SK-N-SH (cell line): Measurements from ENCODE around the gene OTOG. TPM values are rescaled to one million over a fixed set of nuclear protein-coding genes. Genes with fewer than 3 reads are reported as not detected.

Source experiments
- CTCF ChIA-PET: fragments of 300-600, 350-600 bp; formaldehyde crosslinking; extraction: SDS; loops from one replicate; lab custom pipeline; 2021; lab: Yijun Ruan, JAX
- POLR2A ChIA-PET: fragments of 350-600 bp; sonication (Branson Sonifier 250); formaldehyde crosslinking; extraction: SDS; loops from one replicate; lab custom pipeline; 2020; ENCODE audit warnings: antibody characterized with exemption, inconsistent platforms; lab: Yijun Ruan, JAX
- DNase-seq: peaks from one replicate; pipeline ENCODE4 v3.0.0; 2012
- H2AFZ ChIP-seq: fragments of 200-600 bp; sonication (generic); 2 replicates; pipeline ENCODE4 v1.8.1; 2016; ENCODE audit warnings: antibody characterized with exemption, mild to moderate bottlenecking, low read depth
- H3F3A ChIP-seq: fragments of 200-600 bp; sonication (generic); replicated peaks from 2 replicates; pipeline ENCODE3; 2016; ENCODE audit warnings: antibody characterized with exemption, mild to moderate bottlenecking; ENCODE audit not compliant: insufficient read depth
- H3K27ac ChIP-seq, 2 experiments: fragments of 200-500 bp in 1 of 2; fragments of 200-600 bp in 1 of 2; sonication (Bioruptor generic) in 1 of 2; sonication (generic), shearing (Covaris generic) in 1 of 2; 2 replicates each; pipeline versions ENCODE4 v1.5.1 to v1.6.1; 2014 to 2016; ENCODE audit warnings: low read depth in 2 of 2, inconsistent platforms in 1 of 2, low read length in 1 of 2, mild to moderate bottlenecking in 1 of 2, mixed read lengths in 1 of 2
- H3K27me3 ChIP-seq: fragments of 200-600 bp; sonication (generic), shearing (Covaris generic); 2 replicates; pipeline ENCODE4 v1.6.1; 2016; ENCODE audit warnings: mixed run types; ENCODE audit not compliant: insufficient read depth
- H3K36me3 ChIP-seq, 2 experiments: fragments of 200-500 bp in 1 of 2; fragments of 200-600 bp in 1 of 2; sonication (Bioruptor generic) in 1 of 2; sonication (generic) in 1 of 2; replicated peaks in 1 of 2; 2 replicates each; pipeline versions ENCODE3 to v1.5.1; 2014 to 2016; ENCODE audit warnings: low read length in 1 of 2, mild to moderate bottlenecking in 1 of 2; ENCODE audit not compliant: insufficient read depth in 2 of 2, control insufficient read depth in 1 of 2
- H3K4me1 ChIP-seq, 2 experiments: fragments of 200-500 bp in 1 of 2; fragments of 200-600 bp in 1 of 2; sonication (Bioruptor generic) in 1 of 2; sonication (generic), shearing (Covaris generic) in 1 of 2; 2 replicates each; pipeline versions ENCODE4 v1.5.1 to v1.6.1; 2014 to 2016; ENCODE audit warnings: low read depth in 1 of 2, low read length in 1 of 2, mixed run types in 1 of 2; ENCODE audit not compliant: insufficient read depth in 2 of 2, control insufficient read depth in 1 of 2
- H3K4me2 ChIP-seq: fragments of 200-600 bp; sonication (generic), shearing (Covaris generic); 2 replicates; pipeline ENCODE4 v1.6.1; 2017; ENCODE audit warnings: mixed run types
- H3K4me3 ChIP-seq, 2 experiments: fragments of 200-500 bp in 1 of 2; fragments of 200-600 bp in 1 of 2; sonication (Bioruptor generic) in 1 of 2; sonication (generic), shearing (Covaris generic) in 1 of 2; 2 replicates each; pipeline versions ENCODE4 v1.5.1 to v1.8.1; 2014 to 2016; ENCODE audit warnings: low read depth in 2 of 2, inconsistent platforms in 1 of 2, low read length in 1 of 2, mild to moderate bottlenecking in 1 of 2, mixed read lengths in 1 of 2, moderate library complexity in 1 of 2
- H3K79me2 ChIP-seq: fragments of 200-600 bp; sonication (generic); 2 replicates; pipeline ENCODE4 v1.8.1; 2017; ENCODE audit warnings: mild to moderate bottlenecking; ENCODE audit not compliant: insufficient read depth
- H3K9ac ChIP-seq: fragments of 200-600 bp; sonication (generic); 2 replicates; pipeline ENCODE4 v1.6.1; 2017; ENCODE audit warnings: mixed run types
- H3K9me2 ChIP-seq: fragments of 200-600 bp; sonication (generic); 2 replicates; pipeline ENCODE4 v1.6.1; 2017; ENCODE audit warnings: mixed run types
- H3K9me3 ChIP-seq: fragments of 200-600 bp; sonication (generic); 2 replicates; pipeline ENCODE4 v1.6.1; 2017; ENCODE audit warnings: mixed run types, mild to moderate bottlenecking, moderate library complexity
- H4K20me1 ChIP-seq: fragments of 200-600 bp; sonication (generic); 2 replicates; pipeline ENCODE4 v1.6.1; 2017; ENCODE audit warnings: mild to moderate bottlenecking, mixed run types; ENCODE audit not compliant: insufficient read depth
- CHD2 ChIP-seq: fragments of 150-350 bp; IDR thresholded peaks from 2 replicates; pipeline ENCODE4 v1.6.1; 2018; ENCODE audit warnings: low read length; ENCODE audit not compliant: partially characterized antibody
- CTCF ChIP-seq: fragments of 200-600 bp; sonication (generic); IDR thresholded peaks from 2 replicates; pipeline ENCODE4 v1.6.1; 2017; ENCODE audit warnings: antibody characterized with exemption, mild to moderate bottlenecking, moderate library complexity
- ELF1 ChIP-seq: IDR thresholded peaks from 2 replicates; pipeline ENCODE4 v1.4.0; 2012
- FOXJ3 ChIP-seq: sonication (generic); formaldehyde crosslinking; IDR thresholded peaks from 2 replicates; pipeline ENCODE4 v1.5.1; 2020; ENCODE audit warnings: mild to moderate bottlenecking, missing genetic modification reagents
- FOXM1 ChIP-seq: IDR thresholded peaks from 2 replicates; pipeline ENCODE4 v1.4.0; 2012; ENCODE audit warnings: low read depth, mild to moderate bottlenecking
- GATA2 ChIP-seq: sonication (generic); formaldehyde crosslinking; IDR thresholded peaks from 2 replicates; pipeline ENCODE4 v1.5.0; 2020; ENCODE audit warnings: mild to moderate bottlenecking, missing genetic modification reagents
- IRF3 ChIP-seq: fragments of 150-350 bp; IDR thresholded peaks from 2 replicates; pipeline ENCODE4 v1.6.1; 2016; ENCODE audit warnings: mild to moderate bottlenecking, low read depth, low read length
- JUND ChIP-seq: IDR thresholded peaks from 2 replicates; pipeline ENCODE4 v1.4.0; 2012
- MAX ChIP-seq: IDR thresholded peaks from 2 replicates; pipeline ENCODE4 v1.4.0; 2012; ENCODE audit warnings: low read depth
- MEF2A ChIP-seq: IDR thresholded peaks from 2 replicates; pipeline ENCODE4 v1.4.0; 2012; ENCODE audit warnings: low read depth, borderline replicate concordance
- PBX3 ChIP-seq: IDR thresholded peaks from 2 replicates; pipeline ENCODE4; 2012
- RAD21 ChIP-seq: IDR thresholded peaks from 2 replicates; pipeline ENCODE4 v1.6.1; 2012; ENCODE audit warnings: mild to moderate bottlenecking, low read length
- RCOR1 ChIP-seq: fragments of 150-350 bp; IDR thresholded peaks from 2 replicates; pipeline ENCODE4 v1.6.1; 2017; ENCODE audit warnings: antibody characterized with exemption, low read length
- SIN3A ChIP-seq: IDR thresholded peaks from 2 replicates; pipeline ENCODE4 v1.6.1; 2012; ENCODE audit warnings: low read depth, mild to moderate bottlenecking, low read length, moderate library complexity, borderline replicate concordance
- SMC3 ChIP-seq: IDR thresholded peaks from 2 replicates; pipeline ENCODE4 v1.6.1; 2012; ENCODE audit warnings: low read depth, low read length, improper control_type of control experiment
- TAF1 ChIP-seq: IDR thresholded peaks from 2 replicates; pipeline ENCODE4 v1.6.1; 2012; ENCODE audit warnings: low read depth, mild to moderate bottlenecking, low read length, moderate library complexity, borderline replicate concordance
- TCF12 ChIP-seq: IDR thresholded peaks from 2 replicates; pipeline ENCODE4 v1.4.0; 2012
- USF2 ChIP-seq: fragments of 150-350 bp; IDR thresholded peaks from 2 replicates; pipeline ENCODE4 v1.6.1; 2017; ENCODE audit warnings: antibody characterized with exemption, low read length, low read depth, borderline replicate concordance
- YY1 ChIP-seq: IDR thresholded peaks from 2 replicates; pipeline ENCODE4 v1.4.0; 2012; ENCODE audit warnings: low read depth, mild to moderate bottlenecking
- polyA plus RNA-seq, 3 experiments: library from polyadenylated mRNA; depleted of rRNA; stranded (reverse); fragments of >200 nt; gene quantifications; 2 replicates each; pipeline ENCODE4 v1.2.3, GENCODE V29; 2012

The OTOG gene
- polyA plus RNA-seq, 1 of the 3 experiments (the other 2 are of a cell fraction) = not detected

GRCh38 chr11:17668166-17668565 is 121.1 kb downstream of the OTOG start:
- Histone ChIP-seq H4K20me1 (no peaks in the 10 kb centered on the region), H3F3A (no peaks in the 10 kb centered on the region), H3K9me2 (no peaks in the 10 kb centered on the region), H2AFZ (no peak overlapping the region), H3K9me3 (no peaks in the 10 kb centered on the region), H3K4me3 (no peak overlapping the region), H3K79me2 (no peaks in the 10 kb centered on the region), H3K27me3 (no peaks in the 10 kb centered on the region; the same call in 1 of the 2 replicates), H3K4me2 (no peak overlapping the region), H3K9ac (no peak overlapping the region), H3K27ac (no peak overlapping the region), H3K36me3 (no peaks in the 10 kb centered on the region), H3K4me1 (no peaks in the 10 kb centered on the region)
- TF ChIP-seq GATA2 (CRISPR knock-in tag) (no peak), CTCF (no peak), SIN3A (no peak), TCF12 (no peak), SMC3 (no peak), ELF1 (no peak), RCOR1 (no peak), JUND (no peak), PBX3 (no peak), CHD2 (no peak), RAD21 (no peak), FOXJ3 (CRISPR knock-in tag) (no peak), YY1 (no peak), USF2 (no peak), MAX (no peak), TAF1 (no peak), MEF2A (no peak), FOXM1 (no peak), IRF3 (no peak)
- no peak for DNase-seq
- ChIA-PET POLR2A (no interaction called here), CTCF (interaction anchor here (1.3 kb wide), 1 partner anchor 310 kb away, joined by 3 read pairs; no protein-coding TSS in a partner anchor)
